Thoracic aorta (tissue), 2 donors: ENCODE results near the gene JADE2. TPM values are rescaled to one million over a fixed set of nuclear protein-coding genes. Genes with fewer than 3 reads are reported as not detected.

ENCODE experiments used
- ATAC-seq: fragments of 150-250 bp; one replicate; pipeline ENCODE4 v1.8.0; 2017; ENCODE audit warnings: low read depth; ENCODE audit not compliant: insufficient number of reproducible peaks, low FRiP score
- DNase-seq: peaks from one replicate; pipeline ENCODE4 v3.0.0-alpha.2; 2020; ENCODE audit warnings: low spot score
- H3K27ac ChIP-seq, 2 donors: fragments of 200-600 bp; sonication (generic); 1 replicate in 1 of 2; 2 replicates in 1 of 2; pipeline ENCODE4 v1.5.1; 2016; ENCODE audit warnings: mild to moderate bottlenecking in 2 of 2, moderate library complexity in 2 of 2
- H3K27me3 ChIP-seq: fragments of 200-600 bp; sonication (generic); replicated peaks from 2 replicates; pipeline ENCODE4 v1.6.0; 2016; ENCODE audit warnings: mild to moderate bottlenecking; ENCODE audit not compliant: insufficient read depth
- H3K36me3 ChIP-seq: fragments of 200-600 bp; sonication (generic); one replicate; pipeline ENCODE4 v1.5.1; 2016
- H3K4me1 ChIP-seq, 2 donors: fragments of 200-600 bp; sonication (generic); 1 replicate in 1 of 2; 2 replicates in 1 of 2; pipeline versions ENCODE4 v1.5.1 to v1.6.0; 2016; ENCODE audit warnings: low read depth in 2 of 2, mild to moderate bottlenecking in 1 of 2; ENCODE audit not compliant: control insufficient read depth in 1 of 2
- H3K4me3 ChIP-seq: fragments of 200-600 bp; sonication (generic); 2 replicates; pipeline ENCODE4 v1.5.1; 2016; ENCODE audit warnings: mild to moderate bottlenecking
- H3K9me3 ChIP-seq: fragments of 200-600 bp; sonication (generic); 2 replicates; pipeline ENCODE4 v1.5.1; 2016
- CTCF ChIP-seq: fragments of 200-600 bp; sonication (generic); IDR thresholded peaks from one replicate; pipeline ENCODE4 v1.5.1; 2019; ENCODE audit warnings: antibody characterized with exemption
- total RNA-seq, 2 donors: library from RNA; depleted of rRNA; stranded (reverse); fragments of >200 nt; gene quantifications; one replicate each; pipeline versions ENCODE4 v1.1.0 to v1.2.3, GENCODE V29; 2016

The JADE2 gene
- total RNA-seq, 2 donors from 2014 or later: 54.0 to 81.3 TPM

GRCh38 chr5:134571693-134572405, 46.4 kb downstream of the JADE2 start:
- H3K36me3 ChIP-seq: peaks cover 61% of the 10 kb centered on the region
- no peaks in the 10 kb centered on the region for H3K27me3 ChIP-seq
- no peaks in the 10 kb centered on the region for H3K9me3 ChIP-seq
- ATAC-seq: no peak
- peaks cover 27 to 45% of the 10 kb centered on the region in 2 donors for H3K4me1 ChIP-seq
- no peak for TF ChIP-seq CTCF
- no peak overlapping the region for H3K27ac ChIP-seq
- H3K4me3 ChIP-seq: no peak overlapping the region
- no peak for DNase-seq

- no peaks in the 10 kb centered on the region for H3K9me3 ChIP-seq
- H3K27ac ChIP-seq: no peak overlapping the region
- no peaks in the 10 kb centered on the region for H3K27me3 ChIP-seq
- H3K36me3 ChIP-seq: peaks cover 66% of the 10 kb centered on the region
- no peak overlapping the region for H3K4me3 ChIP-seq
- TF ChIP-seq CTCF: no peak
- ATAC-seq (no peak), DNase-seq (no peak)
- peaks cover 21 to 45% of the 10 kb centered on the region in 2 donors for H3K4me1 ChIP-seq
Measured at GRCh38 chr5:134572811-134573210, 47.3 kb downstream of the JADE2 start.

GRCh38 chr5:134574521-134574920, 49.1 kb downstream of the JADE2 start:
- peaks cover 79% of the 10 kb centered on the region for H3K36me3 ChIP-seq

GRCh38 chr5:134575316-134575715, 49.8 kb downstream of the JADE2 start:
- no peak for DNase-seq
- TF ChIP-seq CTCF: no peak
- Histone ChIP-seq H3K9me3 (no peaks in the 10 kb centered on the region), H3K4me3 (no peak overlapping the region), H3K27ac (no peak overlapping the region), H3K36me3 (peaks cover 75% of the 10 kb centered on the region), H3K4me1 (peaks cover 4 to 36% of the 10 kb centered on the region in 2 donors), H3K27me3 (no peaks in the 10 kb centered on the region)
- no peak for ATAC-seq

More at GRCh38 chr5:134574521-134574920, 49.1 kb downstream of the JADE2 start:
- Histone ChIP-seq H3K4me3 (no peak overlapping the region), H3K27me3 (no peaks in the 10 kb centered on the region), H3K4me1 (peaks cover 8 to 35% of the 10 kb centered on the region in 2 donors), H3K27ac (no peak overlapping the region), H3K9me3 (no peaks in the 10 kb centered on the region)
- no peak for TF ChIP-seq CTCF
- ATAC-seq (no peak), DNase-seq (no peak)

GRCh38 chr5:134576386-134577021, 51.0 kb downstream of the JADE2 start:
- no peaks in the 10 kb centered on the region for H3K9me3 ChIP-seq
- DNase-seq (no peak), ATAC-seq (no peak)
- H3K4me3 ChIP-seq: no peak overlapping the region
- H3K36me3 ChIP-seq: peaks cover 69% of the 10 kb centered on the region
- no peaks in the 10 kb centered on the region for H3K27me3 ChIP-seq
- peaks cover 8 to 36% of the 10 kb centered on the region in 2 donors for H3K4me1 ChIP-seq
- TF ChIP-seq CTCF: no peak
- H3K27ac ChIP-seq: no peak overlapping the region
